Endothelial cell of umbilical vein (primary cell): ENCODE data around the gene ZDHHC7. TPM values are rescaled to one million over a fixed set of nuclear protein-coding genes. Genes with fewer than 3 reads are reported as not detected.

Source experiments
- BruUV-seq: library from RNA; stranded (reverse); fragments of 400-500 nt; replicated peaks from 2 replicates; lab custom pipeline; 2021; lab: Mats Ljungman, UMichigan
- CTCF ChIA-PET: fragments of 300-600, 350-600 bp; sonication (Branson Sonifier 250); formaldehyde crosslinking; loops from one replicate; lab custom pipeline; 2021; ENCODE audit warnings: antibody characterized with exemption, inconsistent platforms; lab: Charles Lee
- POLR2A ChIA-PET: fragments of 300-600, 350-600 bp; sonication (Branson Sonifier 250); formaldehyde crosslinking; loops from one replicate; lab custom pipeline; 2021; ENCODE audit warnings: antibody characterized with exemption, inconsistent platforms; lab: Charles Lee
- DNase-seq: peaks from one replicate; pipeline ENCODE4 v3.0.0-alpha.2; 2011; ENCODE audit warnings: low read depth, low spot score
- FAIRE-seq: peaks from 2 replicates; lab custom pipeline; 2011; peaks lifted over from hg19 to GRCh38; lab: Jason Lieb, UNC
- H2AFZ ChIP-seq: 2 replicates; pipeline ENCODE4 v1.6.0; 2012; ENCODE audit warnings: low read depth, low read length, control low read depth, inconsistent platforms
- H3K27ac ChIP-seq: 2 replicates; pipeline ENCODE4 v1.5.1; 2011; ENCODE audit warnings: low read depth, mild to moderate bottlenecking, control low read depth, low read length, moderate library complexity; ENCODE audit not compliant: insufficient read depth
- H3K27me3 ChIP-seq, 2 experiments: 2 replicates each; pipeline versions ENCODE4 v1.6.0 to v1.6.1; 2011; ENCODE audit warnings: low read length in 2 of 2, mixed read lengths in 1 of 2; ENCODE audit not compliant: control insufficient read depth in 2 of 2, insufficient read depth in 2 of 2
- H3K36me3 ChIP-seq, 2 experiments: 2 replicates in 1 of 2; 3 replicates in 1 of 2; pipeline ENCODE4 v1.5.1; 2011; ENCODE audit warnings: low read length in 2 of 2, mild to moderate bottlenecking in 1 of 2, moderate library complexity in 1 of 2; ENCODE audit not compliant: control insufficient read depth in 2 of 2, insufficient read depth in 2 of 2; ENCODE audit errors: extremely low read depth in 1 of 2
- H3K4me1 ChIP-seq: 3 replicates; pipeline ENCODE4 v1.5.1; 2011; ENCODE audit warnings: mild to moderate bottlenecking, low read length; ENCODE audit not compliant: control insufficient read depth, insufficient read depth; ENCODE audit errors: extremely low read depth
- H3K4me2 ChIP-seq: 2 replicates; pipeline ENCODE4 v1.6.1; 2011; ENCODE audit warnings: low read length, control low read depth, mixed read lengths; ENCODE audit not compliant: insufficient read depth
- H3K4me3 ChIP-seq, 3 experiments: fragments of 200-600 bp in 1 of 3; sonication (generic), shearing (Covaris generic) in 1 of 3; replicated peaks in 1 of 3; 2 replicates each; pipeline ENCODE4 v1.5.1; 2011 to 2016; ENCODE audit warnings: control low read depth in 3 of 3, low read length in 3 of 3, mild to moderate bottlenecking in 2 of 3, inconsistent platforms in 1 of 3, low read depth in 1 of 3, moderate library complexity in 1 of 3; ENCODE audit not compliant: insufficient read depth in 1 of 3
- H3K79me2 ChIP-seq: 2 replicates; pipeline ENCODE4 v1.6.0; 2012; ENCODE audit warnings: low read length, inconsistent platforms; ENCODE audit not compliant: control insufficient read depth, insufficient read depth
- H3K9ac ChIP-seq: replicated peaks from 2 replicates; pipeline ENCODE3; 2011; ENCODE audit warnings: low read length, control low read depth; ENCODE audit not compliant: insufficient read depth; ENCODE audit errors: extremely low read depth
- H3K9me1 ChIP-seq: replicated peaks from 3 replicates; pipeline ENCODE4 v1.6.0; 2011; ENCODE audit warnings: mild to moderate bottlenecking, low read length; ENCODE audit not compliant: control insufficient read depth, insufficient read depth; ENCODE audit errors: extremely low read depth
- H3K9me3 ChIP-seq: replicated peaks from 2 replicates; pipeline ENCODE4 v1.5.1; 2012; ENCODE audit warnings: low read length, inconsistent platforms; ENCODE audit not compliant: control insufficient read depth, insufficient read depth
- H4K20me1 ChIP-seq: replicated peaks from 2 replicates; pipeline ENCODE3; 2011; ENCODE audit warnings: mild to moderate bottlenecking, low read length; ENCODE audit not compliant: control insufficient read depth, insufficient read depth; ENCODE audit errors: extremely low read depth
- CTCF ChIP-seq, 2 donors: IDR thresholded peaks; 1 replicate in 1 of 2; 2 replicates in 1 of 2; pipeline ENCODE4 v1.5.1; 2011; ENCODE audit warnings: low read length in 2 of 2, mild to moderate bottlenecking in 2 of 2, moderate library complexity in 2 of 2, control low read depth in 1 of 2, inconsistent platforms in 1 of 2, low read depth in 1 of 2; ENCODE audit not compliant: insufficient read depth in 1 of 2; ENCODE audit errors: extremely low read depth in 1 of 2
- EZH2 ChIP-seq: IDR thresholded peaks from 2 replicates; pipeline ENCODE4 v1.6.1; 2012; ENCODE audit warnings: borderline replicate concordance, low read depth, mild to moderate bottlenecking, moderate library complexity, low read length, inconsistent platforms; ENCODE audit not compliant: severe bottlenecking
- FOS ChIP-seq: IDR thresholded peaks from 2 replicates; pipeline ENCODE4 v1.6.1; 2011; ENCODE audit warnings: mild to moderate bottlenecking, low read length, moderate library complexity, borderline replicate concordance; ENCODE audit not compliant: insufficient read depth
- GATA2 ChIP-seq: IDR thresholded peaks from 2 replicates; pipeline ENCODE4 v1.7.0; 2011; ENCODE audit warnings: low read depth, mild to moderate bottlenecking, moderate library complexity, mixed read lengths, low read length; ENCODE audit not compliant: insufficient read length, insufficient read depth
- JUN ChIP-seq: IDR thresholded peaks from 2 replicates; pipeline ENCODE4 v1.6.1; 2011; ENCODE audit warnings: borderline replicate concordance, low read depth; ENCODE audit not compliant: insufficient read length, insufficient read depth
- MAX ChIP-seq: IDR thresholded peaks from 2 replicates; pipeline ENCODE4 v1.6.1; 2011; ENCODE audit not compliant: insufficient read depth, insufficient read length
- MYC ChIP-seq: IDR thresholded peaks from one replicate; pipeline ENCODE4 v1.6.1; 2011; ENCODE audit warnings: mild to moderate bottlenecking, low read depth, low read length
- POLR2A ChIP-seq: IDR thresholded peaks from 2 replicates; pipeline ENCODE4 v1.6.1; 2012; ENCODE audit warnings: low read depth, mild to moderate bottlenecking, control low read depth, low read length
- POLR2AphosphoS5 ChIP-seq: IDR thresholded peaks from 2 replicates; pipeline ENCODE4 v1.6.1; 2012; ENCODE audit warnings: low read depth, mild to moderate bottlenecking, control low read depth, low read length, moderate library complexity; ENCODE audit not compliant: insufficient read depth
- dilution Hi-C: fragments of 300-500 bp; cut with MboI; formaldehyde crosslinking; loops from one replicate; pipeline ENCODE4 v1.15.0; 2019; ENCODE audit warnings: low sequenced_read_pairs; ENCODE audit not compliant: extremely low pct_ligation_motif_present
- intact Hi-C: fragments of 100-400 bp; cut with micrococcal nuclease; formaldehyde crosslinking; loops from one replicate; pipeline ENCODE4 v1.10.0; 2022
- polyA plus RNA-seq, 4 experiments: library from polyadenylated mRNA; depleted of rRNA in 3 of 4; stranded (reverse) in 3 of 4; unstranded in 1 of 4; fragments of >200 nt; gene quantifications; 2 replicates each; pipeline versions ENCODE4 v1.2.1 to v1.2.3, GENCODE V29; 2011 to 2012; ENCODE audit warnings: missing spikeins in 1 of 4
- total RNA-seq: library from RNA; stranded (reverse); gene quantifications from 2 replicates; pipeline ENCODE4 v1.2.3, GENCODE V29; 2021

Gene ZDHHC7
- total and polyA plus RNA-seq, 2 donors (not counting 3 experiments of a cell fraction or from before 2014, with no cell fraction given) = 44.1 to 46.2 TPM

- Histone ChIP-seq H3K4me2 (no peak overlapping the region), H3K4me1 (no peaks in the 10 kb centered on the region), H3K27me3 (no peaks in the 10 kb centered on the region), H3K27ac (no peak overlapping the region), H2AFZ (no peak overlapping the region), H3K9me3 (no peaks in the 10 kb centered on the region), H3K79me2 (no peaks in the 10 kb centered on the region), H3K36me3 (no peaks in the 10 kb centered on the region), H4K20me1 (no peaks in the 10 kb centered on the region), H3K9ac (no peak overlapping the region), H3K4me3 (no peak overlapping the region), H3K9me1 (no peaks in the 10 kb centered on the region)
- FAIRE-seq (no peak), DNase-seq (no peak)
- BruUV-seq = no TSS peak
- ChIA-PET POLR2A (no interaction called here), CTCF (interaction anchor here (1.0 to 5.8 kb wide), 8 partner anchors 8 to 172 kb away, joined by 3 to 73 read pairs (median 7); no protein-coding TSS in a partner anchor)
- TF ChIP-seq CTCF (IDR thresholded peaks at IDR 0.05; ENCODE audit: extremely low read depth in 1 of 2, insufficient read depth in 1 of 2, low read depth in 1 of 2, low read length in 2 of 2) (no peak), GATA2 (no peak), POLR2AphosphoS5 (no peak), FOS (no peak), EZH2 (no peak), JUN (no peak), MAX (no peak), POLR2A (no peak), MYC (no peak)
- intact Hi-C loops (loop anchor here (5.0 kb wide), 1 partner anchor 769 kb away; no protein-coding TSS in a partner anchor), dilution Hi-C loops (no loop called here)
Observed at GRCh38 chr16:84926462-84926861, 84.9 kb downstream of the ZDHHC7 start.
